Measurements from ENCODE around the gene KCNH4. TPM values are rescaled to one million over a fixed set of nuclear protein-coding genes. Genes with fewer than 3 reads are reported as not detected.

Gene KCNH4
- total and polyA plus RNA-seq, 9 of the 15 experiments (the other 6 are each of a cell fraction or from before 2014, with no cell fraction given) = 0.10 to 1.8 (median 0.50) TPM

DNA sequence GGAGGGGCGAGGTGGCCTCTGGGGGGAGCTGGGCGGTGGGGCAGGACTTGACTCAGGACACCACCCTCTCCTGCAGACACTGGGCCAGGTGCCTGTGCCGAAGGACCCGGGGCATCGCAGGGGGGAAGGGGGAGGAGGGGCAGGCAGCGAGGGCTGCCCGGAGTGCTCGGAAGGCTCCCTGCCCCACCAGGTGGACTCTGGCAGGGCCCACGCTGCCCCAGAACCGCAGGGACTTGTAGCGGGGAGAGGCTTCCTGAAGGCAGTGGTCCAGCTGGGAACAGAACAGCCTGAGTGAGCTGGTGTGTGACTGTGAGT, 8.7 kb upstream of the KCNH4 start:
- DNase-seq (ENCODE audit: extremely low read depth in 1 of 4, low spot score in 3 of 4) = no peak
- H3K4me3 ChIP-seq = no peak overlapping the region
- 87% methylated on average over 3 of the region's 11 CpGs for WGBS (ENCODE audit: insufficient coverage, low coverage, missing lambda C conversion rate)
- FAIRE-seq = no peak
- no peaks in the 10 kb centered on the region for H4K20me1 ChIP-seq (replicated peaks; ENCODE audit: control insufficient read depth, insufficient read depth, low read length)
- in situ Hi-C loops (cut with MboI) (no loop called here), intact Hi-C loops (cut with micrococcal nuclease) (loop anchor here (10.0 kb wide), 1 partner anchor 215 kb away; no protein-coding TSS in a partner anchor)
- H3K27ac ChIP-seq (ENCODE audit: extremely low read depth, low read depth, low read length) = no peak overlapping the region
- H3K27me3 ChIP-seq (ENCODE audit: control insufficient read depth in 2 of 2, insufficient read depth in 2 of 2, low read length in 2 of 2) = no peaks in the 10 kb centered on the region
- no peak overlapping the region for H3K4me2 ChIP-seq (ENCODE audit: insufficient read depth, low read length)
- H3K9me1 ChIP-seq (ENCODE audit: control insufficient read depth, insufficient read depth, low read length) = no peaks in the 10 kb centered on the region
- H3K36me3 ChIP-seq (ENCODE audit: control insufficient read depth, insufficient read depth, low read length) = peaks cover 2% of the 10 kb centered on the region; the same call in 1 of the 3 replicates
- H3K9me3 ChIP-seq (replicated peaks; ENCODE audit: control insufficient read depth, insufficient read depth, low read depth, low read length) = no peaks in the 10 kb centered on the region
- no peak overlapping the region for H2AFZ ChIP-seq (ENCODE audit: low read depth, low read length)
- ATAC-seq = no peak
- BruUV-seq (replicated peaks) = no TSS peak
- ChIA-PET POLR2A (no interaction called here), CTCF (ENCODE audit: low intra/inter-chr PET ratio) (no interaction called here)
- peaks cover 10 to 39% of the 10 kb centered on the region in 2 experiments; a peak in 4 of 5 replicates for H3K4me1 ChIP-seq (replicated peaks in 1 of 2; ENCODE audit: control insufficient read depth in 2 of 2, insufficient read depth in 2 of 2, low read length in 2 of 2)
- peak overlapping the region in 1 of 2 experiments; percentile 28; a peak in 1 of 4 replicates for H3K9ac ChIP-seq (ENCODE audit: insufficient read depth in 1 of 2, low read depth in 2 of 2, low read length in 2 of 2)
- peaks cover 11% of the 10 kb centered on the region; the same call in 2 of the 3 replicates for H3K79me2 ChIP-seq (ENCODE audit: control insufficient read depth, insufficient read depth, low read length)
- TF ChIP-seq RBM22 (IDR thresholded peaks at IDR 0.05; ENCODE audit: low read depth, low read length, poor library complexity, severe bottlenecking) = no peak
- TF ChIP-seq FOXJ2 (tag; IDR thresholded peaks at IDR 0.05) = no peak
- TF ChIP-seq BDP1 (IDR thresholded peaks at IDR 0.05; ENCODE audit: insufficient read depth, insufficient read length) = no peak
- no peak for TF ChIP-seq E2F4 (CRISPR knock-in tag; IDR thresholded peaks at IDR 0.05; ENCODE audit: low read depth)
- TF ChIP-seq ZNF121 (CRISPR knock-in tag; conservative IDR thresholded peaks at IDR 0.05) = no peak
- no peak for TF ChIP-seq ZNF354B (CRISPR knock-in tag; IDR thresholded peaks at IDR 0.05)
- TF ChIP-seq, protein P1, sequence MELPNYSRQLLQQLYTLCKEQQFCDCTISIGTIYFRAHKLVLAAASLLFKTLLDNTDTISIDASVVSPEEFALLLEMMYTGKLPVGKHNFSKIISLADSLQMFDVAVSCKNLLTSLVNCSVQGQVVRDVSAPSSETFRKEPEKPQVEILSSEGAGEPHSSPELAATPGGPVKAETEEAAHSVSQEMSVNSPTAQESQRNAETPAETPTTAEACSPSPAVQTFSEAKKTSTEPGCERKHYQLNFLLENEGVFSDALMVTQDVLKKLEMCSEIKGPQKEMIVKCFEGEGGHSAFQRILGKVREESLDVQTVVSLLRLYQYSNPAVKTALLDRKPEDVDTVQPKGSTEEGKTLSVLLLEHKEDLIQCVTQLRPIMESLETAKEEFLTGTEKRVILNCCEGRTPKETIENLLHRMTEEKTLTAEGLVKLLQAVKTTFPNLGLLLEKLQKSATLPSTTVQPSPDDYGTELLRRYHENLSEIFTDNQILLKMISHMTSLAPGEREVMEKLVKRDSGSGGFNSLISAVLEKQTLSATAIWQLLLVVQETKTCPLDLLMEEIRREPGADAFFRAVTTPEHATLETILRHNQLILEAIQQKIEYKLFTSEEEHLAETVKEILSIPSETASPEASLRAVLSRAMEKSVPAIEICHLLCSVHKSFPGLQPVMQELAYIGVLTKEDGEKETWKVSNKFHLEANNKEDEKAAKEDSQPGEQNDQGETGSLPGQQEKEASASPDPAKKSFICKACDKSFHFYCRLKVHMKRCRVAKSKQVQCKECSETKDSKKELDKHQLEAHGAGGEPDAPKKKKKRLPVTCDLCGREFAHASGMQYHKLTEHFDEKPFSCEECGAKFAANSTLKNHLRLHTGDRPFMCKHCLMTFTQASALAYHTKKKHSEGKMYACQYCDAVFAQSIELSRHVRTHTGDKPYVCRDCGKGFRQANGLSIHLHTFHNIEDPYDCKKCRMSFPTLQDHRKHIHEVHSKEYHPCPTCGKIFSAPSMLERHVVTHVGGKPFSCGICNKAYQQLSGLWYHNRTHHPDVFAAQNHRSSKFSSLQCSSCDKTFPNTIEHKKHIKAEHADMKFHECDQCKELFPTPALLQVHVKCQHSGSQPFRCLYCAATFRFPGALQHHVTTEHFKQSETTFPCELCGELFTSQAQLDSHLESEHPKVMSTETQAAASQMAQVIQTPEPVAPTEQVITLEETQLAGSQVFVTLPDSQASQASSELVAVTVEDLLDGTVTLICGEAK (IDR thresholded peaks at IDR 0.05) = no peak
- TF ChIP-seq, protein P1 (CRISPR knock-in tag; IDR thresholded peaks at IDR 0.05) = no peak
- TF ChIP-seq POLR2H (tag; IDR thresholded peaks at IDR 0.05; ENCODE audit: low read depth) = no peak
- TF ChIP-seq MIER1 (IDR thresholded peaks at IDR 0.05; ENCODE audit: low read depth) = no peak
- TF ChIP-seq ZNF57 (CRISPR knock-in tag; IDR thresholded peaks at IDR 0.05) = no peak
- TF ChIP-seq, protein P2, sequence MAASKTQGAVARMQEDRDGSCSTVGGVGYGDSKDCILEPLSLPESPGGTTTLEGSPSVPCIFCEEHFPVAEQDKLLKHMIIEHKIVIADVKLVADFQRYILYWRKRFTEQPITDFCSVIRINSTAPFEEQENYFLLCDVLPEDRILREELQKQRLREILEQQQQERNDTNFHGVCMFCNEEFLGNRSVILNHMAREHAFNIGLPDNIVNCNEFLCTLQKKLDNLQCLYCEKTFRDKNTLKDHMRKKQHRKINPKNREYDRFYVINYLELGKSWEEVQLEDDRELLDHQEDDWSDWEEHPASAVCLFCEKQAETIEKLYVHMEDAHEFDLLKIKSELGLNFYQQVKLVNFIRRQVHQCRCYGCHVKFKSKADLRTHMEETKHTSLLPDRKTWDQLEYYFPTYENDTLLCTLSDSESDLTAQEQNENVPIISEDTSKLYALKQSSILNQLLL (CRISPR knock-in tag; IDR thresholded peaks at IDR 0.05; ENCODE audit: borderline replicate concordance) = no peak
- no peak for TF ChIP-seq HDAC1 (IDR thresholded peaks at IDR 0.05)

Data from K562 (cell line).